MM.1S (cell line): ENCODE results near the gene ATF3.

Source experiments
- EZH2 ChIP-seq: fragments of 300-600 bp; sonication (generic); optimal IDR thresholded peaks from 2 replicates; pipeline ENCODE3; 2017; ENCODE audit warnings: low read depth, mild to moderate bottlenecking, antibody characterized with exemption, low read length, mixed read lengths
- EZH2phosphoT487 ChIP-seq: fragments of 300-600 bp; sonication (generic); IDR thresholded peaks from 2 replicates; pipeline ENCODE4 v1.6.1; 2018; ENCODE audit warnings: antibody characterized with exemption, low read length
- TF ChIP-seq, protein P1 (sequence below): fragments of 300-600 bp; sonication (generic); IDR thresholded peaks from 2 replicates; pipeline ENCODE4 v1.5.1; 2016; ENCODE audit warnings: antibody characterized with exemption, low read length, mixed read lengths

DNA sequence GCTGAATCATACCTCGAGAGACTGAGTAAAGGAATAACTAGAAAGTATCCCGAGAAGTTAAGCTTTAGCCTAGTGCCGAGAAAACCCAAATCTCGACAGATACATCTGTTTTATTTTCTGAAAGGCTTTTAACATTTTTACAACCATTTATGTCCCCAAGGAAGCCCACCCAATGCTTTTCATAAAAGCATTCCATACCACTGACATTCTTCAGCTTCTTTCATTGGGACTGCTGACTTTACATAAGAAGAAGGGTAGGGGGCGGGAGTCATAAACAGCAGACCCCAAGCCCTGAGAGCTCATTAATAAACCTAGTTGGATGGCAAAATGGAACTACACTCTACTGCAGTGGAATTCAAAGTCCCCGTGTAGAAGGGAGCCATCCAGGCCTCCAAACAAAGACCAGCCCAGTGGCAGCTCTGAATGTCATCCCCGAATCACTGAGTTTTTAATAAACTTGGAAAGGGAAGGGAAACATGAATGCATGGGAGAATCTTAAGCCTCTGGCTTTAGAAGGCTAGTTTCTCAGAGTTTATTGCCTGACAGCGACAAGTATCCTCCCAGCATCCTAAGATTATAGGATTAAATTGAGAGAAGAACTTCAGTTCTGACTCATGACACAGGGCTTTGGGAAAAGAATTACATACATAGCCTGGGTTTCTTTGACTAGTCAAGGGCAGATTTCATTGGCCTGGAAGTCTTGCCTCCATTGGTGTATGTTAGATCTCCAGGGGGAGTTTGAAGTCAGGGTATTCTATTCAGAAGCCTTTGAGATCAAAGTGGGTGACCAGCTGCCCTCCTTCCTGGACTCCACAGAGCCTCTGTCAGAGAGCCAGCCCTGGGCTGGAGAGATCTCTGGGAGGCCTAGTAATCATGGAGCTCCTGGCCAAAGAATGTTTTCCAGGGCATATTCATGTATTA, 3.7 kb downstream of the ATF3 start:
- TF ChIP-seq EZH2, result no peak
- TF ChIP-seq, protein P1, sequence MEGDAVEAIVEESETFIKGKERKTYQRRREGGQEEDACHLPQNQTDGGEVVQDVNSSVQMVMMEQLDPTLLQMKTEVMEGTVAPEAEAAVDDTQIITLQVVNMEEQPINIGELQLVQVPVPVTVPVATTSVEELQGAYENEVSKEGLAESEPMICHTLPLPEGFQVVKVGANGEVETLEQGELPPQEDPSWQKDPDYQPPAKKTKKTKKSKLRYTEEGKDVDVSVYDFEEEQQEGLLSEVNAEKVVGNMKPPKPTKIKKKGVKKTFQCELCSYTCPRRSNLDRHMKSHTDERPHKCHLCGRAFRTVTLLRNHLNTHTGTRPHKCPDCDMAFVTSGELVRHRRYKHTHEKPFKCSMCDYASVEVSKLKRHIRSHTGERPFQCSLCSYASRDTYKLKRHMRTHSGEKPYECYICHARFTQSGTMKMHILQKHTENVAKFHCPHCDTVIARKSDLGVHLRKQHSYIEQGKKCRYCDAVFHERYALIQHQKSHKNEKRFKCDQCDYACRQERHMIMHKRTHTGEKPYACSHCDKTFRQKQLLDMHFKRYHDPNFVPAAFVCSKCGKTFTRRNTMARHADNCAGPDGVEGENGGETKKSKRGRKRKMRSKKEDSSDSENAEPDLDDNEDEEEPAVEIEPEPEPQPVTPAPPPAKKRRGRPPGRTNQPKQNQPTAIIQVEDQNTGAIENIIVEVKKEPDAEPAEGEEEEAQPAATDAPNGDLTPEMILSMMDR, result no peak
- no peak for TF ChIP-seq EZH2phosphoT487
